ENCODE results near the gene CCDC178. TPM values are rescaled to one million over a fixed set of nuclear protein-coding genes. Genes with fewer than 3 reads are reported as not detected.

CCDC178 gene
- total RNA-seq, 4 donors from 2014 or later = 1.0 to 6.0 (median 5.0) TPM

GRCh38 chr18:32937597-32937996 is 502.9 kb downstream of the CCDC178 start:
- TF ChIP-seq CTCF (IDR thresholded peaks at IDR 0.05; ENCODE audit: low read depth) = no peak

- no peak for TF ChIP-seq CTCF (IDR thresholded peaks at IDR 0.05; ENCODE audit: low read depth)
Measured at GRCh38 chr18:32937066-32937465, 503.5 kb downstream of the CCDC178 start.

- TF ChIP-seq CTCF (IDR thresholded peaks at IDR 0.05; ENCODE audit: low read depth) = no peak
Measured at GRCh38 chr18:32934201-32934600, 506.3 kb downstream of the CCDC178 start.

GRCh38 chr18:32930695-32931301 is 509.7 kb downstream of the CCDC178 start:
- no peak for TF ChIP-seq CTCF (IDR thresholded peaks at IDR 0.05; ENCODE audit: low read depth)

- TF ChIP-seq CTCF (IDR thresholded peaks at IDR 0.05; ENCODE audit: low read depth) = no peak
Measured at GRCh38 chr18:32929213-32929612, 511.3 kb downstream of the CCDC178 start.

- no peak for TF ChIP-seq CTCF (IDR thresholded peaks at IDR 0.05; ENCODE audit: low read depth)
Measured at GRCh38 chr18:32922951-32923430, 517.5 kb downstream of the CCDC178 start.

GRCh38 chr18:32920796-32921787 is 519.4 kb downstream of the CCDC178 start:
- no peak for TF ChIP-seq CTCF (IDR thresholded peaks at IDR 0.05; ENCODE audit: low read depth)
